ENCODE data around the gene METTL23. TPM values are rescaled to one million over a fixed set of nuclear protein-coding genes. Genes with fewer than 3 reads are reported as not detected.
A peak's percentile ranks its signal among the peaks of the same experiment; 100 is the strongest.

The METTL23 gene
- total and polyA plus RNA-seq, 2 donors (not counting 3 experiments of a cell fraction or from before 2014, with no cell fraction given) = 19.5 to 33.4 TPM

GRCh38 chr17:76737082-76737675 is 10.5 kb downstream of the METTL23 start, which contains the start of gene SRSF2:
Gene SRSF2 (minus strand): TSS chr17:76737331. CDS start chr17:76737160, 171 bp downstream.
- peak; percentile 99 for DNase-seq (ENCODE audit: low read depth, low spot score)
- peaks cover 38% of the 10 kb centered on the region for H3K4me1 ChIP-seq (ENCODE audit: control insufficient read depth, extremely low read depth, insufficient read depth, low read length)
- peaks cover 6 to 30% of the 10 kb centered on the region in 2 experiments for H3K36me3 ChIP-seq (ENCODE audit: control insufficient read depth in 2 of 2, extremely low read depth in 1 of 2, insufficient read depth in 2 of 2, low read length in 2 of 2)
- BruUV-seq (replicated peaks) = TSS peak; percentile 32
- peak within 1 kb of the TSS; percentile 92 for H3K27ac ChIP-seq (ENCODE audit: insufficient read depth, low read depth, low read length)
- peak within 1 kb of the TSS; percentile 82 to 96 (median 90) for H3K4me3 ChIP-seq (replicated peaks in 1 of 3; ENCODE audit: insufficient read depth in 1 of 3, low read depth in 1 of 3, low read length in 3 of 3)
- peak within 1 kb of the TSS; percentile 87 for H2AFZ ChIP-seq (ENCODE audit: low read depth, low read length)
- H3K9me3 ChIP-seq (replicated peaks; ENCODE audit: control insufficient read depth, insufficient read depth, low read length) = no peaks in the 10 kb centered on the region
- dilution Hi-C loops (cut with MboI; ENCODE audit: extremely low pct_ligation_motif_present, low sequenced_read_pairs) (no loop called here), intact Hi-C loops (cut with micrococcal nuclease) (loop anchor here (1.0 to 5.0 kb wide), 4 partner anchors 11 to 403 kb away; partner anchors contain the start of genes JMJD6, METTL23 and SEC14L1)
- peaks cover 6% of the 10 kb centered on the region for H4K20me1 ChIP-seq (replicated peaks; ENCODE audit: control insufficient read depth, extremely low read depth, insufficient read depth, low read length)
- no peaks in the 10 kb centered on the region for H3K27me3 ChIP-seq (ENCODE audit: control insufficient read depth in 2 of 2, insufficient read depth in 2 of 2, low read length in 2 of 2)
- TF ChIP-seq POLR2AphosphoS5 (IDR thresholded peaks at IDR 0.05; ENCODE audit: insufficient read depth, low read depth, low read length) (peak; percentile 100), MYC (IDR thresholded peaks at IDR 0.05; ENCODE audit: low read depth, low read length) (peak; percentile 31), JUN (IDR thresholded peaks at IDR 0.05; ENCODE audit: borderline replicate concordance, insufficient read depth, insufficient read length, low read depth) (no peak), GATA2 (IDR thresholded peaks at IDR 0.05; ENCODE audit: insufficient read depth, insufficient read length, low read depth, low read length) (no peak), POLR2A (IDR thresholded peaks at IDR 0.05; ENCODE audit: low read depth, low read length) (peak; percentile 100), EZH2 (IDR thresholded peaks at IDR 0.05; ENCODE audit: borderline replicate concordance, low read depth, low read length, severe bottlenecking) (no peak)
- ChIA-PET CTCF (interaction anchor here (2.1 to 3.8 kb wide), 2 partner anchors 10 to 18 kb away, joined by 5 to 22 read pairs; partner anchors contain the start of genes JMJD6 and METTL23), POLR2A (interaction anchor here (0.7 to 2.7 kb wide), 6 partner anchors 9 to 66 kb away, joined by 3 to 21 read pairs (median 4); partner anchors contain the start of genes JMJD6 and METTL23)
- H3K9me1 ChIP-seq (replicated peaks; ENCODE audit: control insufficient read depth, extremely low read depth, insufficient read depth, low read length) = no peaks in the 10 kb centered on the region
- H3K4me2 ChIP-seq (ENCODE audit: insufficient read depth, low read length) = peak within 1 kb of the TSS; percentile 99
- H3K9ac ChIP-seq (replicated peaks; ENCODE audit: extremely low read depth, insufficient read depth, low read length) = peak within 1 kb of the TSS; percentile 97
- FAIRE-seq = peak; percentile 93
- peaks cover 59% of the 10 kb centered on the region for H3K79me2 ChIP-seq (ENCODE audit: control insufficient read depth, insufficient read depth, low read length)

All from endothelial cell of umbilical vein (primary cell).